ENCODE results near the gene SMIM35. TPM values are rescaled to one million over a fixed set of nuclear protein-coding genes. Genes with fewer than 3 reads are reported as not detected.

The SMIM35 gene
- total and polyA plus RNA-seq, 2 donors (not counting 3 experiments of a cell fraction or from before 2014, with no cell fraction given), result not detected

GRCh38 chr11:118128721-118129470 is 42.1 kb upstream of the SMIM35 start:
- no TSS peak for BruUV-seq (replicated peaks)
- dilution Hi-C loops (cut with MboI; ENCODE audit: extremely low pct_ligation_motif_present, low sequenced_read_pairs), result no loop called here
- FAIRE-seq (no peak), DNase-seq (ENCODE audit: low read depth, low spot score) (no peak)
- Histone ChIP-seq H3K9ac (replicated peaks; ENCODE audit: extremely low read depth, insufficient read depth, low read length) (no peak overlapping the region), H3K9me3 (replicated peaks; ENCODE audit: control insufficient read depth, insufficient read depth, low read length) (no peaks in the 10 kb centered on the region), H4K20me1 (replicated peaks; ENCODE audit: control insufficient read depth, extremely low read depth, insufficient read depth, low read length) (no peaks in the 10 kb centered on the region), H3K4me3 (replicated peaks in 1 of 3; ENCODE audit: insufficient read depth in 1 of 3, low read depth in 1 of 3, low read length in 3 of 3) (no peak overlapping the region), H3K27ac (ENCODE audit: insufficient read depth, low read depth, low read length) (no peak overlapping the region), H3K4me1 (ENCODE audit: control insufficient read depth, extremely low read depth, insufficient read depth, low read length) (no peaks in the 10 kb centered on the region), H3K79me2 (ENCODE audit: control insufficient read depth, insufficient read depth, low read length) (no peaks in the 10 kb centered on the region), H3K27me3 (ENCODE audit: control insufficient read depth in 2 of 2, insufficient read depth in 2 of 2, low read length in 2 of 2) (peaks cover 3 to 4% of the 10 kb centered on the region in 2 experiments), H2AFZ (ENCODE audit: low read depth, low read length) (no peak overlapping the region), H3K36me3 (ENCODE audit: control insufficient read depth in 2 of 2, extremely low read depth in 1 of 2, insufficient read depth in 2 of 2, low read length in 2 of 2) (no peaks in the 10 kb centered on the region), H3K9me1 (replicated peaks; ENCODE audit: control insufficient read depth, extremely low read depth, insufficient read depth, low read length) (no peaks in the 10 kb centered on the region), H3K4me2 (ENCODE audit: insufficient read depth, low read length) (no peak overlapping the region)
- ChIA-PET POLR2A (no interaction called here), CTCF (no interaction called here)
- TF ChIP-seq POLR2AphosphoS5 (IDR thresholded peaks at IDR 0.05; ENCODE audit: insufficient read depth, low read depth, low read length) (no peak), MAX (IDR thresholded peaks at IDR 0.05; ENCODE audit: insufficient read depth, insufficient read length) (no peak), FOS (IDR thresholded peaks at IDR 0.05; ENCODE audit: borderline replicate concordance, insufficient read depth, low read length) (no peak), JUN (IDR thresholded peaks at IDR 0.05; ENCODE audit: borderline replicate concordance, insufficient read depth, insufficient read length, low read depth) (no peak)
- intact Hi-C loops (cut with micrococcal nuclease), result no loop called here

- H3K27ac ChIP-seq (ENCODE audit: insufficient read depth, low read depth, low read length), result no peak overlapping the region
- H3K9ac ChIP-seq (replicated peaks; ENCODE audit: extremely low read depth, insufficient read depth, low read length), result no peak overlapping the region
- no peaks in the 10 kb centered on the region for H3K4me1 ChIP-seq (ENCODE audit: control insufficient read depth, extremely low read depth, insufficient read depth, low read length)
- TF ChIP-seq MAX (IDR thresholded peaks at IDR 0.05; ENCODE audit: insufficient read depth, insufficient read length) (no peak), POLR2A (IDR thresholded peaks at IDR 0.05; ENCODE audit: low read depth, low read length) (no peak), MYC (IDR thresholded peaks at IDR 0.05; ENCODE audit: low read depth, low read length) (no peak), CTCF (IDR thresholded peaks at IDR 0.05; ENCODE audit: extremely low read depth in 1 of 2, insufficient read depth in 1 of 2, low read depth in 1 of 2, low read length in 2 of 2) (no peak), JUN (IDR thresholded peaks at IDR 0.05; ENCODE audit: borderline replicate concordance, insufficient read depth, insufficient read length, low read depth) (no peak), POLR2AphosphoS5 (IDR thresholded peaks at IDR 0.05; ENCODE audit: insufficient read depth, low read depth, low read length) (no peak), GATA2 (IDR thresholded peaks at IDR 0.05; ENCODE audit: insufficient read depth, insufficient read length, low read depth, low read length) (no peak), EZH2 (IDR thresholded peaks at IDR 0.05; ENCODE audit: borderline replicate concordance, low read depth, low read length, severe bottlenecking) (no peak), FOS (IDR thresholded peaks at IDR 0.05; ENCODE audit: borderline replicate concordance, insufficient read depth, low read length) (no peak)
- no peak for DNase-seq (ENCODE audit: low read depth, low spot score)
- H3K4me2 ChIP-seq (ENCODE audit: insufficient read depth, low read length), result no peak overlapping the region
- no peaks in the 10 kb centered on the region for H3K36me3 ChIP-seq (ENCODE audit: control insufficient read depth in 2 of 2, extremely low read depth in 1 of 2, insufficient read depth in 2 of 2, low read length in 2 of 2)
- H3K27me3 ChIP-seq (ENCODE audit: control insufficient read depth in 2 of 2, insufficient read depth in 2 of 2, low read length in 2 of 2), result peaks cover 3 to 4% of the 10 kb centered on the region in 2 experiments
- CTCF ChIA-PET, result no interaction called here
- POLR2A ChIA-PET, result no interaction called here
- FAIRE-seq, result no peak
- no peak overlapping the region for H3K4me3 ChIP-seq (replicated peaks in 1 of 3; ENCODE audit: insufficient read depth in 1 of 3, low read depth in 1 of 3, low read length in 3 of 3)
- intact Hi-C loops (cut with micrococcal nuclease), result no loop called here
- no peaks in the 10 kb centered on the region for H4K20me1 ChIP-seq (replicated peaks; ENCODE audit: control insufficient read depth, extremely low read depth, insufficient read depth, low read length)
- dilution Hi-C loops (cut with MboI; ENCODE audit: extremely low pct_ligation_motif_present, low sequenced_read_pairs), result no loop called here
- BruUV-seq (replicated peaks), result no TSS peak
- H2AFZ ChIP-seq (ENCODE audit: low read depth, low read length), result no peak overlapping the region
- no peaks in the 10 kb centered on the region for H3K9me1 ChIP-seq (replicated peaks; ENCODE audit: control insufficient read depth, extremely low read depth, insufficient read depth, low read length)
- no peaks in the 10 kb centered on the region for H3K79me2 ChIP-seq (ENCODE audit: control insufficient read depth, insufficient read depth, low read length)
- H3K9me3 ChIP-seq (replicated peaks; ENCODE audit: control insufficient read depth, insufficient read depth, low read length), result no peaks in the 10 kb centered on the region
Observed at GRCh38 chr11:118128310-118128709, 41.5 kb upstream of the SMIM35 start.

Data from endothelial cell of umbilical vein (primary cell).